Daoy (cell line): ENCODE results near the gene ABCF3. TPM values are rescaled to one million over a fixed set of nuclear protein-coding genes. Genes with fewer than 3 reads are reported as not detected.
"Not testable (repeated sequence)": the region's sequence is repeated elsewhere in the genome, so short reads cannot be mapped to it uniquely, and the experiment has no call there.

ENCODE experiments used
- DNase-seq: peaks from one replicate; pipeline ENCODE4 v3.0.0-alpha.2; 2015; ENCODE audit warnings: low read depth
- total RNA-seq: library from RNA; depleted of rRNA; stranded (reverse); fragments of >200 nt; shearing (Covaris generic); gene quantifications from 2 replicates; pipeline ENCODE4 v1.2.3, GENCODE V29; 2014; rRNA removed

Gene ABCF3, protein sequence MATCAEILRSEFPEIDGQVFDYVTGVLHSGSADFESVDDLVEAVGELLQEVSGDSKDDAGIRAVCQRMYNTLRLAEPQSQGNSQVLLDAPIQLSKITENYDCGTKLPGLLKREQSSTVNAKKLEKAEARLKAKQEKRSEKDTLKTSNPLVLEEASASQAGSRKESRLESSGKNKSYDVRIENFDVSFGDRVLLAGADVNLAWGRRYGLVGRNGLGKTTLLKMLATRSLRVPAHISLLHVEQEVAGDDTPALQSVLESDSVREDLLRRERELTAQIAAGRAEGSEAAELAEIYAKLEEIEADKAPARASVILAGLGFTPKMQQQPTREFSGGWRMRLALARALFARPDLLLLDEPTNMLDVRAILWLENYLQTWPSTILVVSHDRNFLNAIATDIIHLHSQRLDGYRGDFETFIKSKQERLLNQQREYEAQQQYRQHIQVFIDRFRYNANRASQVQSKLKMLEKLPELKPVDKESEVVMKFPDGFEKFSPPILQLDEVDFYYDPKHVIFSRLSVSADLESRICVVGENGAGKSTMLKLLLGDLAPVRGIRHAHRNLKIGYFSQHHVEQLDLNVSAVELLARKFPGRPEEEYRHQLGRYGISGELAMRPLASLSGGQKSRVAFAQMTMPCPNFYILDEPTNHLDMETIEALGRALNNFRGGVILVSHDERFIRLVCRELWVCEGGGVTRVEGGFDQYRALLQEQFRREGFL
- 26.9 and 28.1 TPM in 2 replicates for total RNA-seq

DNA sequence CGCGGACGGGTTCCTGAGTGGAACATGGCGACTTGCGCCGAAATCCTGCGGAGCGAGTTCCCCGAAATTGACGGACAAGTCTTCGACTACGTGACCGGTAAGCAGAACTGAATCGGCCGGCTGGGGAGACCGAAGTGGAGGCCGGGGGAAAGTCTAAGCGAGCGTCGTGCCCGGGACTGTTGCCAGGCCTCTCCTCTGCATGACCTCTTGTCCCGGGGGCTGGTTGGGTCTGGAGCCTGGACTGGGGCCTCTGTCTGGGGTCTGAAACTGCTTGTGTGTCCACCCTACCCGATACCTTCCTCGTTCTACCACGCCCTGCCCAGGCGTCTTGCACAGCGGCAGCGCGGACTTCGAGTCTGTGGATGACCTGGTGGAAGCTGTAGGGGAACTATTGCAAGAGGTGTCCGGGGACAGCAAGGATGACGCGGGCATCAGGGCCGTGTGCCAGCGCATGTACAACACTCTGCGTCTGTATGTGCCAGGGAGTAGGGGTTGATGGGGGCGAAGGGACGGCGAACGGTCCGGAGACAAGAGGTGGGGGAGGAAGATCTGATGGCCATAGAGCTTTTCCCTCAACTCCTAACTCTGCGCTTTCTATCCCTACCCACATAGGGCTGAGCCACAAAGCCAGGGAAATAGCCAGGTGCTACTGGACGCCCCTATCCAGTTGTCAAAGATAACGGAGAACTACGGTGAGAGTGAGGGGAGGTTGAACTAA lies at the start of gene ABCF3:
ABCF3 (plus strand) TSS at position 16 of the 718 bp plus-strand sequence; CDS start at position 25, 9 bp downstream.
- peak; percentile 54 for DNase-seq

DNA sequence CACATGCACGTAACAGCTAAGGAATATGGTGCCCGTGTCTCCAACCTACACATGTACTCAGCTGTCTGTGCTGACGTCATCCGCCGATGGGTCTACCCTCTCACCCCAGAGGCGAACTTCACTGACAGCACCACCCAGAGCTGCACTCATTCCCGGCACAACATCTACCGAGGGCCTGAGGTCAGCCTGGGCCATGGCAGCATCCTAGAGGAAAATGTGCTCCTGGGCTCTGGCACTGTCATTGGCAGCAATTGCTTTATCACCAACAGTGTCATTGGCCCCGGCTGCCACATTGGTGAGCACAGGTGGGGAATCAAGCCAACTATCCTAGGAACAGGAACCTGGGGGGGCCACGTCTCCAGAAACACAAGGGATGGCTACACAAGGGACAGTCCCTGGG lies 45.6 kb upstream of the ABCF3 start:
- DNase-seq, result no peak

DNA sequence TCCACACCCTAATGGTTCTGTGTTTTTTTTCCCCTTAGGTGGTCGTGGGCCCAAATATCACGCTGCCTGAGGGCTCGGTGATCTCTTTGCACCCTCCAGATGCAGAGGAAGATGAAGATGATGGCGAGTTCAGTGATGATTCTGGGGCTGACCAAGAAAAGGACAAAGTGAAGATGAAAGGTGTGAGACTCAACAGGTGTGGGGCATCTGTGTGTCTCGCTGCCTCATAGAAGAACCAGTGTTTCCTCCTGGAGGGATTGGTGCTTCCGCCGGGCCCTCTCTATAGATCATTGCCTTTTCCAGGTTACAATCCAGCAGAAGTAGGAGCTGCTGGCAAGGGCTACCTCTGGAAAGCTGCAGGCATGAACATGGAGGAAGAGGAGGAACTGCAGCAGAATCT lies 43.8 kb upstream of the ABCF3 start:
- DNase-seq, result no peak

DNA sequence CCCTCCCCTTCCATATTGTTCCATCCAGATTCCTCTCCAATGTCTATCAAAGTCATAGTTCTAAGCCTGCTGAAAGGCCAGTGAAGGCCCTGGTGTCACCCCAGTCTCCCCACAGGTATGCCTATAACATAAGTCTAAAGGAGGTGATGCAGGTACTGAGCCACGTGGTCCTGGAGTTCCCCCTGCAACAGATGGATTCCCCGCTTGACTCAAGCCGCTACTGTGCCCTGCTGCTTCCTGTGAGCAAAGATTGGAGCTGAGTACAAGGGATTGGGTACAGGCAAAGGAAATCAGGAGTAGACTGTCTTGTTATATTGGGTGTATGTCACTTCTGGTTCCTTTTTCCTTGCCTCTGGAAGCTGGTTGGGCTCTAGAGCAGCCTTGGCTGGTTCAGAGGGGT lies 42.7 kb upstream of the ABCF3 start:
- DNase-seq, result no peak

DNA sequence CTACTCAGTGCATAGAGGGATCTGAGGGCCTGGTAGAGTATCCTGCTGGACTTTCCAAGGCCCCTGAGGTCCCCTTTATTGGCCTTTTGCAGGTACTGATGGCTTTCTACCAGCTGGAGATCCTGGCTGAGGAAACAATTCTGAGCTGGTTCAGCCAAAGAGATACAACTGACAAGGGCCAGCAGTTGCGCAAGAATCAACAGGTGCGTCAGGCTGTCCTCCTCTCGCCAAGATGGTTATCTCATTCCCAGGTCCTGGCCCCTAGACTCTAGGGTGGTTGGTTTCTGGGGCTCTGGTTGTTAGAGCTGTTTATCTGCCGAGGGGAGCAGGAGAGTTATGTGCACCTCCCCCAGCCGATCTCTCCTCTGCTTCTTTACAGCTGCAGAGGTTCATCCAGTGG lies 41.5 kb upstream of the ABCF3 start:
- DNase-seq, result no peak

DNA sequence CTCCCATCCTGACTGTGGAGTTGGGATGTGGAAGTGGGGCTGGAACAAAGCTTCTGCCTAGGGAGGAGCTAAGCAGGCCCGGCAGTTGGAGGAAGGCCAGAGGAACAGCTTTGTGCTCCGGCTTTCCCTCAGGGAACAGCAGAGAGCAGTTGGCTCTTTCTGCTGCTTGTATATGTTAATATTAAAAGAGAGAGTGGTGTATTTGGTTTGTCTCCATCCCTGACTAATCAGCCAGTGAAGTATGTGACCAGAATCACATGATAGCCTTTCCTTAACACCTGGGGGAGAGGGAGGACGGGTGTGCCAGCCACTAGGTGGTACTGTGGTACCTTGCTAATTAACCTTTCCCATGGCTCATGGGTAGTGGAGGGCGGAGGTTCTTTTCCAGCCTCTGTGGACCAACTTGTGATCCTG lies 40.9 kb upstream of the ABCF3 start:
- peak; percentile 61 for DNase-seq

DNA sequence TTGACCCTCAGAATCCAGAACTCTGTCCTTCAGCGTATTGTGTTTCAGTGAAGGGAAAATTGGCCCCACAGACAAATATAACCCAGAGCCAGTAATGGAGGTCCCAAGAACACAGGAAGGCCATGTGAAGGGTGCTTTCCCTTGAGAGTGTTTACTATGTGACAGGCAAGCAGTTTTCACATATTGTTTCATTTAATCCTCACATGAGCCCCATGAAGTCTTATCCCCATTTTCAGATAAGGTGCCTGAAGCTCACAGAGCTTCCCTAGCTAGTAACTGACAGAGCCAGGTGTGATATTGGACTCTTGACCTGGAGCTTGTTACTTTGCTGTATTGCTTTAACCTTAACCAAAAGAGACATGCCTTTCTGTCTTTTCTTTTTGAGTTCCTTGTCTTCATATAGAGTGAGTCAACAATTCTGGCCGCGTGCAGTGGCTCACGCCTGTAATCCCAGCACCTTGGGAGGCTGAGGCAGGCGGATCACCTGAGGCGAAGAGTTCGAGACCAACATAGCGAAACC lies 40.2 kb upstream of the ABCF3 start:
- DNase-seq, result no peak

DNA sequence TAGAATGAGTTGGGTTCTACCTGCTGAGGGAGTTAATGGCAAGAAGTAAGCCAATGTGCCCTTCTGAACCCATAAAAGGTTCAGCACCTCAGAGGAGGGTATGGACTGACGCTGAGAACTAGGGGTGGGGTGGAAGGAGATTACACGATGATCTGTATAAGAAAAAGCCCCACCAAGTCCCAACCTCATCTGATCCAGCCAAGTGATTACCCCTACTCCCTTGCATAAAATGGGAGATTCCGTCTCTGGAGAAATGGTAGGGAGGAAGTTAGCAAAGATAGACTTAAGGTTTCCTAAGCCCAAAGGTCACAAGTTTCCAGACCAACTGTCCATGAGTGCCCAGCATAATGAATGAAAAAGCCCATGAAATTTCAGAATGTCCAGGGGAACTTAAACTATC lies 37.9 kb upstream of the ABCF3 start:
- no peak for DNase-seq

DNA sequence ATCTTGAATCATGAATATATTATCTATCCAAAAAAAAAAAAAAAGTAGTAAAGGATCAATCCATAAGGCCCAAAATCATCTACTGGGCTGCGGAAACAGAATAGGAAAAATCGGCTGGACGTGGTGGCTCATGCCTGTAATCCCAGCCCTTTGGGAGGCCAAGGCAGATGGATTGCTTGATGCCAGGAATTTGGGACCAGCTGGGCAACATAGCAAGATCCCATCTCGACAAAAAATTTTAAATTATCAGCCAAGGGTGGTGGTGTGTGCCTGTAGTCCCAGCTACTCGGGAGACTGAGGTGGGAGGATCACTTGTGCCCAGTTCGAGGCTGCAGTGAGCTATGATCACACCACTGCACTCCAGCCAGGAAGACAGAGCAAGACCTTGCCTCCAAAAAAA lies 36.9 kb upstream of the ABCF3 start:
- DNase-seq, result no peak

DNA sequence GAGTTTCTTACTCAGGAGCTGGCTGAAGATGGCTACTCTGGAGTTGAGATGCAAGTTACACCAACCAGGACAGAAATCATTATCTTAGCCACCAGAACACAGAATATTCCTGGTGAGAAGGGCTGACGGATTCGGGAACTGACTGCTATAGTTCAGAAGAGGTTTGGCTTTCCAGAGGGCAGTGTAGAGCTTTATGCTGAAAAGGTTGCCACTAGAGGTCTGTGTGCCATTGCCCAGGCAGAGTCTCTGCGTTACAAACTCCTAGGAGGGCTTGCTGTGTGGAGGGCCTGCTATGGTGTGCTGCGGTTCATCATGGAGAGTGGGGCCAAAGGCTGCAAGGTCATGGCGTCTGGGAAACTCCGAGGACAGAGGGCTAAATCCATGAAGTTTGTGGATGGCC lies 36.2 kb upstream of the ABCF3 start:
- not testable (repeated sequence) for DNase-seq

DNA sequence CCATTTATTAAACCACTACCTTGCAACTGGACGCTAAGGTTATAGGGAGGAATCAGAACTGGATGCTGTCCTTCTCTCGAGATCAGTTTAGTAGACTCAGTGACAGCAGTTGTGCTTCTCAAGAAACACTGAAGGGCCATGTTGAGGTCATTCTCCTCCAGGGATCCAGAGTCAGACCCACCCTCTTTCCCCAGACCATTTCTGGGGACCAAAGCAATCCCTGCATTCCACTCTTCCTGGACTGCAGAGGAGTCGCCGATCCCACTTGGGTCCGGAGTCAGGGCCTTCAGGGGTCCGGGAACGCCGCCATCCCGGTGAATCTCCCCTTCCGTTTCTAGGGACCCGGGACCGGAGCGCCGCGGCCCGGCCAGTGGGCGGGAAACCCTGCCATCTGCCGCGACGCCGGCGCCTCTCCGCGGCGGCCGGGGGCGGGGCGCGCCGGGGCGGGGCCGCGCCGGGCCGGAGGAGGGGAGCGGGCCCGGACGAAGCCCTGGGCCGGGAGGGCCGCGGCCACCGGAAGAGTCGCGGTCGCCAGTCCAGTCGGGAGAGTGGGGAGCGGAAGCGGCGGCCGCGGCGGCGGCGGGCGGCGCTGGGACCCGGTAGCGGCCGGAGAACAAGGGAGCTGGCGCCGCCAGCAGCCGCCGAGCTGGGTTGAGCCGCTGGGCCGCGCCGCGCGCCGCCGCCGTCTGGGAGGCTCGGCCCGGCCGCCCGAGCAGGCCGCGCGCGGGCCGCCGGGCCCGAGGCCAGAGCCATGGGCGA lies 30.9 kb upstream of the ABCF3 start, which contains the start of gene DVL3:
DVL3 (plus strand) TSS at position 493 of the 759 bp plus-strand sequence; CDS start at position 752, 259 bp downstream.
- peak; percentile 78 for DNase-seq

DNA sequence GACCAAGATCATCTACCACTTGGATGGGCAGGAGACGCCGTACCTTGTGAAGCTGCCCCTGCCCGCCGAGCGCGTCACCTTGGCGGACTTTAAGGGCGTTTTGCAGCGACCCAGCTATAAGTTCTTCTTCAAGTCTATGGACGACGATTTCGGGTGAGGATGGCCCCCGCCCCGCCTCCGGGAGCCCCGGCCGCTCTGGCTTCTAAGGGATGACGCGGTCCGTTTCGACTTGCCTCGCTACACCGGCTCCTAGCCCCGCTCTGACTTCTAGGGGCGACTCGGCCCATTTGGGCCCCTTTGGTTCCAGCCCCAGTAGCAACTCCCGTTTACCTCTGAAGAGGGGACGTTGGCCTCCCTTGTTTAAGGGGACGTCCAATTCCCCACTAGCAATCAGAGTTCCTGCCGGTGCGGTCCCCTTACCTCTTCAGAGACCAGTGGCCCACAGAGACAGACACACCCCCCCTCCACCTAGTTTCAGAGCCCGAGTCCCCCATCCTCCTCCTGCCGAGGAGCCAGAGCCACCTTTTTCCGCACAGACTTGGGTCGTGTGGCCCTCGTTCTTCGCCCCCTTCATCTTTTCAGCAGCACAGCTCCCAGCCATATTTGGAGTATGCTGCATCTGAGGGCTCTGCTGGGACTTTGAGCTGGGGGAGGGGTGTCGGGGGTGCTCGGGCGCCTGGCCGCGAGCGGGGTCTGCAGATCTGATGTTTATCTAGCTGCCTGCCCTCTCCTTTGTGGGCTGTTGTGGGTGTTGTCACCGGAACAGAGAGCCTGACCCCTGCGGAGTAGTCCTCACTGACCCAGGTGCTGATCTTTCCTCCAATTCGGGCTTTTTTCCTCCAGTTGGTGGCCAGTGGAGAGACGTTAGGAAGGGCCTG lies 30.1 kb upstream of the ABCF3 start:
- peak; percentile 52 for DNase-seq

DNA sequence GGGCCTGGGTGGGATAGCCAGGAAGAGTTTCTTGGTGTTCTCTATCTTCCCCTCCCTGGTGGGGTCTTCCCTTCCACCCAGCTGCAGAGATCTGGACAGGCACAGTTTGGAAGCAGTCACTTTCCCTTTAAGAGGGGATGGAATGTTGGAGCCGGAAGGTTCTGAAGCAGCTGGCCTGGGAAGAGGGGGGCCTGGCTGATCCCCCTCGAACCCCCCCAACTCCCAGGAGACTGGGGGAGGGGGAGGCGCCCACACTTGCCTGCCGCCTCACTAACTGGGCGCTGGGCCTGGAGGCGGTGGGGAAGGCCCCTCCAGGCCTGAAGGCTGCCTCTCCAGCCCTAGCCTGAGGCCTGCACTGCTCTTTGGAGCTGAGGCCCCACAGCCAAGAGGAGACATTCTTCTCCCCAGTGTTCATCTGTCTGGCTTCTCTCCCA lies 29.5 kb upstream of the ABCF3 start:
- DNase-seq, result peak; percentile 42

DNA sequence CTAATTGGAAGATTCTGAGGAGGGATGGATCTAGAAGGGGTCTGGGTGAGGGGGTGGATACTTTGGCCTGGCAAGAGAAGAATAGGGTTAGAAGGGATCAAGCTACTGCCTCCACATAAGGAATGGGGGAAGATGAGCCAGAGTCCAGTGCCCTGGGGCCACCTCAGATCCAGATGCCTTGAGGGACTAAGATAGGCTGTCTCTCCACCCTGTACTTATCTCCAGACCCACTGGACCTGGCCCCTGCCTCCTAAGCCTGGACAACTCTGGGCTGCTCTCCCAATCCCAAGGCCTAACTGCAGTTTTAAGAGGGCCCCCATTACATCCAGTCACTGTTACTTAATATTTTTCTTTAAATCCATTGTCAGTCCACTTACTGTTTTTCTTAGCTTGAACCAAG lies 28.8 kb upstream of the ABCF3 start:
- DNase-seq, result no peak

DNA sequence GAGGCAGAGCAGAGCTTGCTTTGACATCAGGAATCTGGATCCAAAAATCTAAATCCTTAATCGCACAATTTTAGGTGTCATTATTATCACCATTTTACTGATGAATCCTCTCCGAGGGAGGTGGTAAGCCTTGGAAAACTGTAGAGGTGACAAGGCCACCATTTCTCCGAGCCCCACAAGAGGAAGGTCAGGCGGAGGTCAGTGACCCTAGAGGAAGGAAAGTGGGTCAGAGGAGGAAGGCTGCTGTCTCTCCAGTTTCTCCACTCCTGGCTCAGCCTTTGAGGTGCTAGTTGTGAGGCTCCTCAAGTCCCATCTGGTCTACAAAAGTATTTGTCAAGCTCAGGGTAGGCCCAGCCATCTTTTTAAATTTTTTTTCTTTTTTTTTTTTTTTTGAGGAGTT lies 27.6 kb upstream of the ABCF3 start:
- DNase-seq, result no peak

DNA sequence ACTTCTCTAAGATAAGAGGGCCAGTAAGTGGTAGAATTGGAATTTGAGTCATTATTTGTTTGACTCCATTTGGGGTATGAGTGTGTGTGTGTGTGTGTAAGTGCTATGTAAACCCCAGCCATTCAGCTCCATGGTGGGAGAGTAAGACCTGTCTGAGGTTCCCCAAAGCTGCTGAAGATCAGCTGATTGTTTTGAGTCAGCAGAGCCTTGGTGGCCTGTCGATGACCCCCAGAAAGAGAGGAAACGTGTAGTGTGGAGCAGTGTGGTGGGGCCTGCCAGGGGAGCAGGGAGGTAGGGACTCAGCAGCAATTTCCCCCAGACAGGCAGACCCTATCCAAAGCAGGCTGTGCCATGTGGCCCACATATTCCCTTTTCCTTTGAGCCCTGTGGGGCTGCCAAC lies 25.5 kb upstream of the ABCF3 start:
- DNase-seq, result peak; percentile 58

DNA sequence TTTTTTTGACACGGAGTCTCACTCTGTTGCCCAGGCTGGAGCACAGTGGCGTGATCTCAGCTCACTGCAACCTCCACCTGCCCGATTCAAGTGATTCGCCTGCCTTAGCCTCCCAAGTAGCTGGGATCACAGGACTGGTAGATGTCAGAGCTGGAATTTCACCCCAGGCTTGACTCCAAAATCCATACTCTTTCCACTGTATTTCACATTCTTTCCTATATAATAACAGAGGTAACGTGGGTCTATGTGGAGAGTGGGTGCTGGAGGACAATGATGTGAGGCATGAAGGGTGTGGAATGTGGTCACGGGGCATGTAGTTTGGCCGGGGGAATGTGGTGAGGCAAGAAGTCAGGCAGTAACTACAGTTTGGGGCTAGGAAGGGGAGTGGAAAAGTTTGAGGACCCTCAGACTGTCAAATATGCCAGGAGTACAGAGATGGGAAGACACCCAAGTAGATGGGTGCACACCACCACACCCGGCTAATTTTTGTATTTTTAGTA lies 23.4 kb upstream of the ABCF3 start:
- DNase-seq, result not testable (repeated sequence)

DNA sequence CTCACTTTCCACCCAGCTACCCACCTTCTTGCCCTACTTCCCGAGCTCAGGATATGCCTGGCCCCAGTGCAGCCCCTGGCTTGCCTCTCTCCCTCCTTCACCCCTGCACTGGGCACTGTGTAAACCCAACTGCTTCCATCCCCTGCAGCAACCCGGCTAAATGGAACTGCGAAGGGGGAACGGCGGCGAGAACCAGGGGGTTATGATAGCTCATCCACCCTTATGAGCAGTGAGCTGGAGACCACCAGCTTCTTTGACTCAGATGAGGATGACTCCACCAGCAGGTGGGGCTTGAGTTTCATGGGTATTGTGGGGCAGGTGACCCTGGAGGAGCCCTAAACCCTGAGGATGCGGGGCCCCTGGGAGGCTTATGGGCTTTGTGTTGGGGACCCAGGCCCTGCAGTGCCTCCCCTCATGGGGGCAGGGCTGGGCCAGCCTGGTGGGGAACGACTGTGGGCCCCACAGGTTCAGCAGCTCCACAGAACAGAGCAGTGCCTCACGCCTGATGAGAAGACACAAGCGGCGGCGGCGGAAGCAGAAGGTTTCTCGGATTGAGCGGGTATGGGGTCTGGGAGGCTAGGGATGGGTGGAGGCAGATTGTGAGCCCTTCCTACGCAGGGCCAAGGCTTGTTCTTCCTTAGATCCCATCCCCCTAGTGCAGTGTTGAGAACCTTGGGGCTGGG lies 21.2 kb upstream of the ABCF3 start:
- DNase-seq, result no peak

DNA sequence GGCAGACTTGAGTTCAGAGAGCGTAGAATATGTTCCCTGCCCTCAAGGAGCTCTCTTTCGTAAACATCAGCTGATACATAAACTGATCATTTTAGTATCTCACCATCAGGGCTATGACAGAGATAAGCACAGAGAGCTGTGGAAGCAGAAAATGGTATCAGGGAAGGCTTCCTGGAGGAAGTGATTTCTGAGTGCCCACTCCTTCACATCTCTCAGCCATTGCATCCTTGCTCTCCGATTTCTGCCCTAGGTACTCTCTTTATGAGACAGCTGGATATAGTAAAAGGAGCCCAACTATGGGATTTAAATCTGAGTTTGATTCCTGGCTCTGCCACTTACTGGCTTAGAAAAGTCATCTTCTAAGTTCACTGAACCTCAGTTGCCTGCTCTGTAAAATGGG lies 20.5 kb upstream of the ABCF3 start:
- DNase-seq, result no peak

DNA sequence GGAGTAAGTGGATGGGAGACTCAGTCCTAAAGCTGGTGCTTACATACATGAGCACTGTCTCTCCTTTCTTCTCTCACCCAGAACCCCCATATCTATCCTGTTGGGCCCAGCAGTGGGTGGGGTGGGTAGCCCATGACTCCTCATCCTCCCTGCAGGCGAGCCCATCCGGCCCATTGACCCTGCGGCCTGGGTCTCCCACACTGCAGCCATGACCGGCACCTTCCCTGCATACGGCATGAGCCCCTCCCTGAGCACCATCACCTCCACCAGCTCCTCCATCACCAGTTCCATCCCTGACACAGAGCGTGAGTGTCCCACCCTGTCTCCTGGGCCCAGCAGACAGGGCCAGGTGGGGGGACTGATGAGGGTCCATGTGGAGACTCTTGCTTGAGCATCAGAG lies 19.3 kb upstream of the ABCF3 start:
- DNase-seq, result no peak
